DOHH2 (cell line): Measurements from ENCODE around the gene PHACTR1.

Source experiments
- H3F3A ChIP-seq: fragments of 200-600 bp; sonication (generic), shearing (Covaris generic); 2 replicates; pipeline ENCODE4 v1.6.0; 2016; ENCODE audit warnings: antibody characterized with exemption, mild to moderate bottlenecking; ENCODE audit not compliant: control insufficient read depth, insufficient read depth
- H3K27ac ChIP-seq: fragments of 200-600 bp; sonication (generic); 2 replicates; pipeline ENCODE4 v1.5.1; 2014; ENCODE audit warnings: low read depth, mild to moderate bottlenecking, low read length, moderate library complexity
- H3K27me3 ChIP-seq: fragments of 200-600 bp; sonication (generic); 2 replicates; pipeline ENCODE4 v1.6.1; 2014; ENCODE audit warnings: mild to moderate bottlenecking, low read length, mixed read lengths; ENCODE audit not compliant: control insufficient read depth
- H3K36me3 ChIP-seq: fragments of 200-600 bp; sonication (generic); 2 replicates; pipeline ENCODE4 v1.6.1; 2014; ENCODE audit warnings: mild to moderate bottlenecking, low read length, moderate library complexity, mixed read lengths; ENCODE audit not compliant: control insufficient read depth
- H3K4me1 ChIP-seq: fragments of 200-600 bp; sonication (generic); 2 replicates; pipeline ENCODE4 v1.6.1; 2014; ENCODE audit warnings: mild to moderate bottlenecking, low read length, mixed read lengths; ENCODE audit not compliant: control insufficient read depth
- H3K4me2 ChIP-seq: fragments of 200-600 bp; sonication (generic); 2 replicates; pipeline ENCODE4 v1.6.0; 2014; ENCODE audit warnings: mild to moderate bottlenecking, low read length, moderate library complexity
- H3K4me3 ChIP-seq: fragments of 200-600 bp; sonication (generic); 2 replicates; pipeline ENCODE4 v1.5.1; 2014; ENCODE audit warnings: mild to moderate bottlenecking, low read length, mixed read lengths
- H3K79me2 ChIP-seq: fragments of 200-600 bp; sonication (generic); 2 replicates; pipeline ENCODE4 v1.6.1; 2014; ENCODE audit warnings: mild to moderate bottlenecking, low read length, mixed read lengths; ENCODE audit not compliant: control insufficient read depth
- H3K9me2 ChIP-seq: fragments of 200-600 bp; sonication (generic); replicated peaks from 2 replicates; pipeline ENCODE4 v1.6.1; 2014; ENCODE audit warnings: mild to moderate bottlenecking, low read length, mixed read lengths; ENCODE audit not compliant: control insufficient read depth
- H3K9me3 ChIP-seq: fragments of 200-600 bp; sonication (generic); 2 replicates; pipeline ENCODE4 v1.6.1; 2014; ENCODE audit warnings: antibody characterized with exemption, low read length, mixed read lengths; ENCODE audit not compliant: control insufficient read depth, insufficient read depth
- H4K20me1 ChIP-seq: fragments of 200-600 bp; sonication (generic); 2 replicates; pipeline ENCODE4 v1.6.0; 2014; ENCODE audit warnings: low read depth, mild to moderate bottlenecking, antibody characterized with exemption, low read length, moderate library complexity; ENCODE audit not compliant: control insufficient read depth, insufficient read depth
- EZH2phosphoT487 ChIP-seq: fragments of 200-600 bp; sonication (generic); IDR thresholded peaks from 2 replicates; pipeline ENCODE4 v1.6.1; 2017; ENCODE audit warnings: borderline replicate concordance, mild to moderate bottlenecking, antibody characterized with exemption, low read length, moderate library complexity, mixed read lengths
- TF ChIP-seq, protein P1 (sequence below): fragments of 200-600 bp; sonication (generic); IDR thresholded peaks from one replicate; pipeline ENCODE4 v1.5.1; 2014; ENCODE audit warnings: antibody characterized with exemption, mild to moderate bottlenecking, low read depth, low read length; ENCODE audit not compliant: poor library complexity, severe bottlenecking

Gene PHACTR1

DNA sequence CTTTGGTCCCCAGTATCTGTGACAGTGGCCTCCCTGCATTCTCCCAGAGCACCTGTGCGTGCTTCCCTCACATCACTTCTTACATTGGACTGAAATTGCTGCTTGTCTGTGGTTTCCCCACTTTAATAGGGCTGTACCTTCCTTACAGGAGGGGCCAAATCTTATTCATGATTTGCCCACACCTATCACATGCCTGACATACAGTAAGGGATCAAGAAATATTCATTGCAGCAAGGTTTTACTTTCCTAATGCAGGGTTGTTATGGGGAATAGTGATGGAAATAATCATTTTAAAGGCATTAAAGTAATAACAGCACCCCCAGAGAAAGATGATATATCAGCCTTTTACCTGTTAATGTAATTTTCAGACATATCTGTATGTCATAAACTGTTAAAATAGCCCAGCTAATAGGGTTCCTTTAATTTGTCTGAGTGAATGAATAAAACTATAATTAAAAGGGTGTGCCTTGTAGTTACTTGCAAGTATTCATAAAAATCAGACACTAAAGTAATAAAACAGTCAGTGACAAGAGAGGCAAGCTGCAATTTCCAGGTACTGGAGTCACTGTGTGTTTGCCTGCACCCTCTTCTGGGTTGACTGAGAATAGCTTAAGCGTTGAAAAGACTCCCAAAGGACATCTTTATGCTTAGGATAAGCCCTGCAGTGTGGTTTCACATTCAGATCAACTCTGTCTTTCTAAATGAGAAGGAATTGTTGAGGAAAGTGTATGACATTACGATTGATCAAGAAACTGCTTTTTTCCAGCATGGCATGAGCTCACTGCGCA lies 182.7 kb downstream of the PHACTR1 start:
- TF ChIP-seq EZH2phosphoT487, result no peak
- TF ChIP-seq, protein P1, sequence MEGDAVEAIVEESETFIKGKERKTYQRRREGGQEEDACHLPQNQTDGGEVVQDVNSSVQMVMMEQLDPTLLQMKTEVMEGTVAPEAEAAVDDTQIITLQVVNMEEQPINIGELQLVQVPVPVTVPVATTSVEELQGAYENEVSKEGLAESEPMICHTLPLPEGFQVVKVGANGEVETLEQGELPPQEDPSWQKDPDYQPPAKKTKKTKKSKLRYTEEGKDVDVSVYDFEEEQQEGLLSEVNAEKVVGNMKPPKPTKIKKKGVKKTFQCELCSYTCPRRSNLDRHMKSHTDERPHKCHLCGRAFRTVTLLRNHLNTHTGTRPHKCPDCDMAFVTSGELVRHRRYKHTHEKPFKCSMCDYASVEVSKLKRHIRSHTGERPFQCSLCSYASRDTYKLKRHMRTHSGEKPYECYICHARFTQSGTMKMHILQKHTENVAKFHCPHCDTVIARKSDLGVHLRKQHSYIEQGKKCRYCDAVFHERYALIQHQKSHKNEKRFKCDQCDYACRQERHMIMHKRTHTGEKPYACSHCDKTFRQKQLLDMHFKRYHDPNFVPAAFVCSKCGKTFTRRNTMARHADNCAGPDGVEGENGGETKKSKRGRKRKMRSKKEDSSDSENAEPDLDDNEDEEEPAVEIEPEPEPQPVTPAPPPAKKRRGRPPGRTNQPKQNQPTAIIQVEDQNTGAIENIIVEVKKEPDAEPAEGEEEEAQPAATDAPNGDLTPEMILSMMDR, result no peak
- H3K9me2 ChIP-seq, result no peaks in the 10 kb centered on the region
- H3K79me2 ChIP-seq, result no peaks in the 10 kb centered on the region
- H3F3A ChIP-seq, result no peaks in the 10 kb centered on the region
- no peak overlapping the region for H3K4me2 ChIP-seq
- no peak overlapping the region for H3K4me3 ChIP-seq
- H3K27me3 ChIP-seq, result peaks cover 10% of the 10 kb centered on the region; the same call in 1 of the 2 replicates
- H4K20me1 ChIP-seq, result no peaks in the 10 kb centered on the region
- no peaks in the 10 kb centered on the region for H3K9me3 ChIP-seq
- H3K27ac ChIP-seq, result no peak overlapping the region
- no peaks in the 10 kb centered on the region for H3K4me1 ChIP-seq
- H3K36me3 ChIP-seq, result no peaks in the 10 kb centered on the region

DNA sequence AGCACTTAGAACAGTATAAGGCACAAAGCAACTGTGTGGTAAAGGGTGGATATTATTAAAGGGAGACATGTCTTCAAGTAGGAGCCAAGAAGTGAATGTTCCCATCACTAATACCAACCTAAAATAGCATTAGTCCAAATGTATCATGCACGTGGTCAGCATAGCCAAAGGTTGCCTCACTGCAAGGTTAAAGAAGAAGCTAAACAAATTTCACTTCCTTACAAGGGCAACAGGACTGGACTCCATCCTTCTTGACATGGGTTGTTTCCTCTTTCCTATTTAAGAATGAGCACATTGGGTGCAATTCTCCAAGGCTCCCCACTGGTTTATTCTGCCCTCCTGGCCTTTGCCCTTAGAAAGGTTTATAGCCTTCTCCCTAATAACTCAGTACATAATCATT lies 186.7 kb downstream of the PHACTR1 start:
- H3K9me2 ChIP-seq, result no peaks in the 10 kb centered on the region
- no peaks in the 10 kb centered on the region for H3K4me1 ChIP-seq
- H3F3A ChIP-seq, result no peaks in the 10 kb centered on the region
- no peak overlapping the region for H3K4me3 ChIP-seq
- no peak overlapping the region for H3K4me2 ChIP-seq
- H3K27ac ChIP-seq, result no peak overlapping the region
- TF ChIP-seq, protein P1, result no peak
- TF ChIP-seq EZH2phosphoT487, result no peak
- no peaks in the 10 kb centered on the region for H3K79me2 ChIP-seq
- no peaks in the 10 kb centered on the region for H3K36me3 ChIP-seq
- no peaks in the 10 kb centered on the region for H3K9me3 ChIP-seq
- H4K20me1 ChIP-seq, result no peaks in the 10 kb centered on the region
- 0 out of 2 replicates have a peak, but pooled peaks cover 6% of the 10 kb centered on the region for H3K27me3 ChIP-seq

DNA sequence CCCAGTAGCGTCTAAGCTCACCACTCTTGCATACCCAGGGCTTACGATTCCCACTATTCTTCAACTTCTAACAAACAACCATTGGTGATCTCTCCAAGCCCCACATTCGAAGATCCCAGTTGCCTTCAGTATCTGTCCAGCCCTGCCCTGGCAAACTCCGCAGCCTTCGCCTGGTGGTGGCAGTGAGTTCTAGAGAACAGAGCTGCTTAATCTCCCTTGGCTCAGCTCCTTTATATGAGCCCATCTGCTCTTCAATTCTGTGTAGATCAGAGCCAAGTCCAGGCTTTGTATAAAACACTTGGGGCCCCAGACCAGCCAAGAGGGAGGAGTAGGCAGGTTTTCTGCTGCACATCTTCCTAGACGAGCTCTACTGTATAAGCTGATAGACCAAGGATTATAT lies 193.3 kb downstream of the PHACTR1 start:
- Histone ChIP-seq H3K79me2 (no peaks in the 10 kb centered on the region), H3K4me1 (no peaks in the 10 kb centered on the region), H3K9me2 (no peaks in the 10 kb centered on the region), H3K9me3 (no peaks in the 10 kb centered on the region), H3K4me3 (no peak overlapping the region), H3F3A (no peaks in the 10 kb centered on the region), H3K27ac (no peak overlapping the region), H3K27me3 (no peaks in the 10 kb centered on the region), H4K20me1 (no peaks in the 10 kb centered on the region), H3K4me2 (no peak overlapping the region), H3K36me3 (no peaks in the 10 kb centered on the region)
- TF ChIP-seq EZH2phosphoT487, result no peak
- TF ChIP-seq, protein P1, result no peak
